ENCODE results near the gene SLC18A3.

- TF ChIP-seq CTCF (conservative IDR thresholded peaks at IDR 0.05; ENCODE audit: low read depth, low read length) (no peak), EZH2 (IDR thresholded peaks at IDR 0.05; ENCODE audit: borderline replicate concordance, low read depth, low read length, poor library complexity, severe bottlenecking) (no peak)
Measured at GRCh38 chr10:49622426-49623425, 12.6 kb downstream of the SLC18A3 start.

Measured in A673 (cell line).